Prostate gland (tissue), 2 donors: ENCODE data around the gene LDB2. TPM values are rescaled to one million over a fixed set of nuclear protein-coding genes. Genes with fewer than 3 reads are reported as not detected.

ENCODE experiments used
- DNase-seq: peaks from one replicate; pipeline ENCODE4 v3.0.0-alpha.2; 2019; ENCODE audit warnings: low spot score
- H3K27ac ChIP-seq, 2 donors: fragments of 200-600 bp; sonication (generic); 2 replicates each; pipeline ENCODE4 v1.5.1; 2017 to 2019
- H3K27me3 ChIP-seq: fragments of 200-600 bp; sonication (generic); replicated peaks from 2 replicates; pipeline ENCODE4 v1.5.1; 2019; ENCODE audit not compliant: insufficient read depth
- H3K36me3 ChIP-seq, 2 donors: fragments of 200-600 bp; sonication (generic); 1 replicate in 1 of 2; 2 replicates in 1 of 2; pipeline versions ENCODE4 v1.5.1 to v1.8.1; 2017 to 2019
- H3K4me1 ChIP-seq: fragments of 200-600 bp; sonication (generic); replicated peaks from 2 replicates; pipeline ENCODE4 v1.5.1; 2019
- H3K4me3 ChIP-seq, 2 donors: fragments of 200-600 bp; sonication (generic); 2 replicates each; pipeline ENCODE4 v1.5.1; 2017 to 2019
- H3K9me3 ChIP-seq: fragments of 200-600 bp; sonication (generic); 2 replicates; pipeline ENCODE4 v1.5.1; 2017
- CTCF ChIP-seq, 4 experiments: fragments of 200-600 bp in 2 of 4; fragments of 450-650 bp in 2 of 4; sonication (generic) in 2 of 4; IDR thresholded peaks; 1 replicate in 3 of 4; 2 replicates in 1 of 4; pipeline ENCODE4 v1.5.1; 2016 to 2019; ENCODE audit warnings: antibody characterized with exemption in 4 of 4, mild to moderate bottlenecking in 2 of 4, moderate library complexity in 2 of 4
- POLR2A ChIP-seq: fragments of 450-650 bp; IDR thresholded peaks from one replicate; pipeline ENCODE4 v1.6.1; 2016; ENCODE audit warnings: antibody characterized with exemption, mild to moderate bottlenecking
- POLR2AphosphoS5 ChIP-seq: sonication (generic); formaldehyde crosslinking; IDR thresholded peaks from one replicate; pipeline ENCODE4 v1.6.1; 2017; ENCODE audit warnings: antibody characterized with exemption
- WGBS: methylation state at CpG from one replicate; pipeline ENCODE4 v1.1.5; 2018; 5-methylcytosine and 5-hydroxymethylcytosine counted together
- intact Hi-C: fragments of 100-400 bp; cut with DNase I; formaldehyde crosslinking; loops from one replicate; pipeline ENCODE4 v1.14.2; 2022
- total RNA-seq, 2 donors: library from RNA; depleted of rRNA; stranded (reverse); fragments of >200 nt; gene quantifications; one replicate each; pipeline ENCODE4 v1.1.0, GENCODE V29; 2016

The LDB2 gene
- total RNA-seq, 2 donors from 2014 or later, result 6.0 to 37.7 TPM

DNA sequence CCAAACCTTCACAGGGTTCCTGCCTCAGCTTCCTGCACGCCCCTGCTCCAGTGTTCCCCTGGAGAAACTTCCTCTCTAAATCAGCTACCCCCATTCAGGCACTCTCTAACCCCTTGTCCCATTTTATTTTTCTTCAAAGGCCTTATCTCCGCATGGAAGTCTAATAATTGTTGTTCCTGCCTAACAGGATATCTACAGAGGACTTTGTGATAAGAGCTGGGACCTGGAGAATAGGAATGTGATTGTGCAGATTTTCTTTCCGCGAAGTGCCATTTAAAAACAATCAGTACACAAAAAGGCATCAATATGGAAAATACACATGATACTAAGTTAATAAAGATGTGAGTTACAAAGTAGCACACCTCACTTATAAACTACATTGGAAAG lies 32.6 kb downstream of the LDB2 start:
- H3K27me3 ChIP-seq, result no peaks in the 10 kb centered on the region
- TF ChIP-seq POLR2AphosphoS5 (no peak), POLR2A (no peak), CTCF (IDR thresholded peaks at IDR 0.05) (no peak)
- no peak overlapping the region for H3K4me3 ChIP-seq
- 80% methylated on average over 4 of the region's 4 CpGs for WGBS
- no peak overlapping the region for H3K27ac ChIP-seq
- no peaks in the 10 kb centered on the region for H3K9me3 ChIP-seq
- no peaks in the 10 kb centered on the region for H3K36me3 ChIP-seq
- no peak for DNase-seq
- intact Hi-C loops, result no loop called here
- H3K4me1 ChIP-seq, result no peaks in the 10 kb centered on the region

DNA sequence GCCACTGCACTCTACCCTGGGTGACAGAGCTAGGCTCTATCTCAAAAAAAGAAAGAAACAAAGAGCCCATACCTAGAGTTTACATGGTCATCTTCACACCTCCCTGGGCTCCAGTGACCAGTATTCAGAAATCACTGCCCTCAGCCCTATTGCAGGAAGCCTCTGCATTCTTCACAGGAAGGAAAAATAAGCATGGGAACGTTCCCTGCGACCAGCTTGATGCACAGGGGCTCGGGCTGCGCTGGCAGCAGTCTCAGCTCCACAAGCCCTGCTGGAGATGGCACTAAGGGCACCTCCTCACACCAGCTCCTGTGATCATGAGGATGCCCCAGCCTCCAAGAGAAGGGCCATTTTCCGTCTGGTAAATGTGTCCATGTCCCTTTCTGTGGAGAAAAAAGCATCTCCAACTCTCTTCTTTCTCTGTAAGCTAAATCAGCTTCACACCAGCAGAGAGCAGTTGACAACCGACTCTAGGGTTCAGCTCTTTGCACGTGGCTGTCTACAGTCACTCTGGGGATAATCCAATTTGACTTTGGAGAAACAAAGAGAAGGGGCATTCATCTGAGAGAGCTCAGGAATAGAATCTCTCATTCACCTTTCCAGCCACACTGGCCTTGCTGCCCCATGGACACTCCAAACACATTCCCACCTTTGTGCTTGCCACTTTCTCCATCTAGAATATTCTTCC lies 33.1 kb downstream of the LDB2 start:
- Histone ChIP-seq H3K4me3 (no peak overlapping the region), H3K9me3 (no peaks in the 10 kb centered on the region), H3K36me3 (no peaks in the 10 kb centered on the region), H3K4me1 (no peaks in the 10 kb centered on the region), H3K27me3 (no peaks in the 10 kb centered on the region), H3K27ac (no peak overlapping the region)
- TF ChIP-seq CTCF (IDR thresholded peaks at IDR 0.05) (no peak), POLR2AphosphoS5 (no peak), POLR2A (no peak)
- no peak for DNase-seq
- WGBS, result 68% methylated on average over 7 of the region's 7 CpGs
- intact Hi-C loops, result no loop called here

DNA sequence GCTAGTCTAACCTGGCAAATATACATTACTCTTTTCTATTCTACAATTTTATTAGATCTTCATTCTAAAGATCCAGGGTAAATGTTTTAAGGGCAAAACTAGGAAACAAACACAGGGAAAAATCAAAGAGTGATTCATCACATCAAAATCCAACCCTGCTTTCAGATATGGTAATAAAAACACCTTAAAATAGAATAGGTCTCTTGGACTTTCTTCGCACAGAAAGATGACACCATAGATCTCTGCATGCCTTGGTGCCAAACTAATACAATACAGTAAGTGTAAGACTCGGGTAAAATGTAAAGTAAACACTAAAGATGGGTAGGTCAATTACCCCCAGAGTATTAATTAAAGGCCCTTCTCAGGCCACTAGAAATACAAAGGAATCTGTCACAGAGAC lies 34.2 kb downstream of the LDB2 start:
- no peak overlapping the region for H3K4me3 ChIP-seq
- no peaks in the 10 kb centered on the region for H3K9me3 ChIP-seq
- intact Hi-C loops, result no loop called here
- TF ChIP-seq CTCF (IDR thresholded peaks at IDR 0.05), result no peak
- TF ChIP-seq POLR2AphosphoS5, result no peak
- no peaks in the 10 kb centered on the region for H3K27me3 ChIP-seq
- no peak for DNase-seq
- H3K36me3 ChIP-seq, result no peaks in the 10 kb centered on the region
- no peak overlapping the region for H3K27ac ChIP-seq
- WGBS, result 37% methylated on average over 2 of the region's 2 CpGs
- no peaks in the 10 kb centered on the region for H3K4me1 ChIP-seq

DNA sequence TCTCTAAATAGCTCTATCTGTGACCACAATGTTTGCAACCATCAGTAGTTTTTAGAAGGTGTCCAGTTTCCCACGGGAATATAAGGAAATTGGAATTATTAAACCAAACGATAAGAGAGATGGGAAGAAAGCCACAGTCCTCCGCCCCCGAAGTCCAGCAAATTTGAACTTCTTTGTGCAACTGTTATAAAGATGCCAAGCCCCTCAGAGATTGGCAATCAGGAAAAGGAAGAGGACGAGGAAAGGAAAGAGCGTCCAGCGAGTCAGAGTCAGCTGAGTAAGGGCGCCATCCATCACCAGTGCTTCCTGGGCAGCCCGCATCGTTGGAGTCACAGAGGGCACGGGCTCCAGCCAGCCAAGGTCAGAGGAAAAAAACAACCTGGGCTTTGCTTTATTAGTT lies 35.7 kb downstream of the LDB2 start:
- TF ChIP-seq POLR2A, result no peak
- TF ChIP-seq CTCF (IDR thresholded peaks at IDR 0.05), result no peak
- no peak for TF ChIP-seq POLR2AphosphoS5
- no peak for DNase-seq
- no peaks in the 10 kb centered on the region for H3K27me3 ChIP-seq
- intact Hi-C loops, result no loop called here
- no peaks in the 10 kb centered on the region for H3K9me3 ChIP-seq
- WGBS, result 79% methylated on average over 11 of the region's 11 CpGs
- no peak overlapping the region for H3K27ac ChIP-seq
- H3K36me3 ChIP-seq, result no peaks in the 10 kb centered on the region
- H3K4me3 ChIP-seq, result no peak overlapping the region
- H3K4me1 ChIP-seq, result no peaks in the 10 kb centered on the region

GRCh38 chr4:16860516-16860915 lies 37.9 kb downstream of the LDB2 start:
- Histone ChIP-seq H3K36me3 (no peaks in the 10 kb centered on the region), H3K9me3 (no peaks in the 10 kb centered on the region)
- intact Hi-C loops, result no loop called here

More at GRCh38 chr4:16860516-16860915, 37.9 kb downstream of the LDB2 start:
- no peak overlapping the region for H3K4me3 ChIP-seq
- WGBS, result 33% methylated on average over 1 of the region's 1 CpG
- no peak for DNase-seq
- no peaks in the 10 kb centered on the region for H3K27me3 ChIP-seq
- no peaks in the 10 kb centered on the region for H3K4me1 ChIP-seq
- TF ChIP-seq CTCF (IDR thresholded peaks at IDR 0.05), result no peak
- TF ChIP-seq POLR2A, result no peak
- TF ChIP-seq POLR2AphosphoS5, result no peak
- no peak overlapping the region for H3K27ac ChIP-seq
